Measurements from ENCODE around the gene PCBP2. TPM values are rescaled to one million over a fixed set of nuclear protein-coding genes. Genes with fewer than 3 reads are reported as not detected.

Gene PCBP2
- total RNA-seq, 1 donor from 2014 or later = 1,351 TPM

GRCh38 chr12:53472056-53472582 lies 20.2 kb downstream of the PCBP2 start:
- TF ChIP-seq CTCF (conservative IDR thresholded peaks at IDR 0.05) = no peak
- no peaks in the 10 kb centered on the region for H3K9me3 Mint-ChIP-seq
- H3K27me3 Mint-ChIP-seq (ENCODE audit: low read depth) = peaks cover 3% of the 10 kb centered on the region
- H3K4me1 Mint-ChIP-seq = peaks cover 48% of the 10 kb centered on the region
- no peak overlapping the region for H3K27ac Mint-ChIP-seq (ENCODE audit: unreplicated experiment)
- H3K4me3 Mint-ChIP-seq = no peak overlapping the region
- no peak for DNase-seq (ENCODE audit: low read depth, low spot score)
- H3K36me3 Mint-ChIP-seq (ENCODE audit: low read depth) = peaks cover 54% of the 10 kb centered on the region

GRCh38 chr12:53474077-53474476 lies 22.2 kb downstream of the PCBP2 start:
- no peak for DNase-seq (ENCODE audit: low read depth, low spot score)
- TF ChIP-seq CTCF (conservative IDR thresholded peaks at IDR 0.05) = no peak
- no peaks in the 10 kb centered on the region for H3K9me3 Mint-ChIP-seq
- peaks cover 3% of the 10 kb centered on the region for H3K27me3 Mint-ChIP-seq (ENCODE audit: low read depth)
- H3K4me1 Mint-ChIP-seq = peaks cover 53% of the 10 kb centered on the region
- H3K4me3 Mint-ChIP-seq = peak overlapping the region; percentile 66
- H3K27ac Mint-ChIP-seq (ENCODE audit: unreplicated experiment) = no peak overlapping the region
- peaks cover 42% of the 10 kb centered on the region for H3K36me3 Mint-ChIP-seq (ENCODE audit: low read depth)

- TF ChIP-seq CTCF (conservative IDR thresholded peaks at IDR 0.05) = no peak
- no peaks in the 10 kb centered on the region for H3K9me3 Mint-ChIP-seq
- peak overlapping the region; percentile 66 for H3K4me3 Mint-ChIP-seq
- no peak for DNase-seq (ENCODE audit: low read depth, low spot score)
- H3K36me3 Mint-ChIP-seq (ENCODE audit: low read depth) = peaks cover 46% of the 10 kb centered on the region
- H3K27ac Mint-ChIP-seq (ENCODE audit: unreplicated experiment) = no peak overlapping the region
- peaks cover 3% of the 10 kb centered on the region for H3K27me3 Mint-ChIP-seq (ENCODE audit: low read depth)
- H3K4me1 Mint-ChIP-seq = peaks cover 58% of the 10 kb centered on the region
Observed at GRCh38 chr12:53474819-53475218, 22.9 kb downstream of the PCBP2 start.

- peak overlapping the region; percentile 64 for H3K4me3 Mint-ChIP-seq
- H3K36me3 Mint-ChIP-seq (ENCODE audit: low read depth) = peaks cover 40% of the 10 kb centered on the region
- H3K27ac Mint-ChIP-seq (ENCODE audit: unreplicated experiment) = no peak overlapping the region
- H3K27me3 Mint-ChIP-seq (ENCODE audit: low read depth) = peaks cover 3% of the 10 kb centered on the region
- TF ChIP-seq CTCF (conservative IDR thresholded peaks at IDR 0.05) = peak; percentile 48
- DNase-seq (ENCODE audit: low read depth, low spot score) = no peak
- no peaks in the 10 kb centered on the region for H3K9me3 Mint-ChIP-seq
- H3K4me1 Mint-ChIP-seq = peaks cover 57% of the 10 kb centered on the region
Observed at GRCh38 chr12:53476769-53477209, 24.9 kb downstream of the PCBP2 start.

- H3K36me3 Mint-ChIP-seq (ENCODE audit: low read depth) = peaks cover 36% of the 10 kb centered on the region
- no peak overlapping the region for H3K27ac Mint-ChIP-seq (ENCODE audit: unreplicated experiment)
Observed at GRCh38 chr12:53478865-53479264, 27.0 kb downstream of the PCBP2 start.

More at GRCh38 chr12:53478865-53479264, 27.0 kb downstream of the PCBP2 start:
- Mint-ChIP-seq H3K4me3 (no peak overlapping the region), H3K27me3 (ENCODE audit: low read depth) (peaks cover 16% of the 10 kb centered on the region), H3K9me3 (no peaks in the 10 kb centered on the region), H3K4me1 (peaks cover 46% of the 10 kb centered on the region)
- DNase-seq (ENCODE audit: low read depth, low spot score) = no peak
- no peak for TF ChIP-seq CTCF (conservative IDR thresholded peaks at IDR 0.05)
